Raji (cell line): ENCODE results near the gene ZNF385B.

ENCODE experiments used
- POLR2A ChIP-seq: IDR thresholded peaks from 2 replicates; pipeline ENCODE4 v1.6.1; 2011; ENCODE audit warnings: low read depth, low read length, control low read depth; ENCODE audit not compliant: insufficient read depth

The ZNF385B gene

GRCh38 chr2:179861416-179862067, at the start of gene ZNF385B:
Gene ZNF385B, minus strand, starts transcription at chr2:179861612.
- no peak for TF ChIP-seq POLR2A

- TF ChIP-seq POLR2A = no peak
Measured at GRCh38 chr2:179910735-179911113, 49.3 kb upstream of the ZNF385B start.

- no peak for TF ChIP-seq POLR2A
Measured at GRCh38 chr2:179909845-179910734, 48.7 kb upstream of the ZNF385B start.

GRCh38 chr2:179900655-179901054, 39.2 kb upstream of the ZNF385B start:
- no peak for TF ChIP-seq POLR2A

- no peak for TF ChIP-seq POLR2A
Measured at GRCh38 chr2:179899666-179900065, 38.3 kb upstream of the ZNF385B start.

- TF ChIP-seq POLR2A = no peak
Measured at GRCh38 chr2:179898873-179899272, 37.5 kb upstream of the ZNF385B start.

GRCh38 chr2:179893616-179894015, 32.2 kb upstream of the ZNF385B start:
- TF ChIP-seq POLR2A = no peak

- no peak for TF ChIP-seq POLR2A
Measured at GRCh38 chr2:179891237-179891636, 29.8 kb upstream of the ZNF385B start.

- TF ChIP-seq POLR2A = no peak
Measured at GRCh38 chr2:179890666-179891065, 29.3 kb upstream of the ZNF385B start.

- TF ChIP-seq POLR2A = no peak
Measured at GRCh38 chr2:179884193-179884592, 22.8 kb upstream of the ZNF385B start.

GRCh38 chr2:179882851-179883806, 21.7 kb upstream of the ZNF385B start:
- TF ChIP-seq POLR2A = no peak

- TF ChIP-seq POLR2A = no peak
Measured at GRCh38 chr2:179877601-179878364, 16.4 kb upstream of the ZNF385B start.

- no peak for TF ChIP-seq POLR2A
Measured at GRCh38 chr2:179876266-179876665, 14.9 kb upstream of the ZNF385B start.

- TF ChIP-seq POLR2A = no peak
Measured at GRCh38 chr2:179875864-179876263, 14.5 kb upstream of the ZNF385B start.
